GM23248 (cell line): ENCODE measurements around the gene NEK11.

ENCODE experiments used
- EZH2 ChIP-seq: fragments of 200-600 bp; sonication (generic); IDR thresholded peaks from 2 replicates; pipeline ENCODE4 v1.6.1; 2018; ENCODE audit warnings: antibody characterized with exemption, mild to moderate bottlenecking; ENCODE audit not compliant: insufficient read depth, poor library complexity, severe bottlenecking
- EZH2phosphoT487 ChIP-seq: fragments of 200-600 bp; sonication (generic); IDR thresholded peaks from 2 replicates; pipeline ENCODE4 v1.6.1; 2018; ENCODE audit warnings: antibody characterized with exemption, moderate library complexity, mild to moderate bottlenecking, low read depth; ENCODE audit not compliant: insufficient read depth

DNA sequence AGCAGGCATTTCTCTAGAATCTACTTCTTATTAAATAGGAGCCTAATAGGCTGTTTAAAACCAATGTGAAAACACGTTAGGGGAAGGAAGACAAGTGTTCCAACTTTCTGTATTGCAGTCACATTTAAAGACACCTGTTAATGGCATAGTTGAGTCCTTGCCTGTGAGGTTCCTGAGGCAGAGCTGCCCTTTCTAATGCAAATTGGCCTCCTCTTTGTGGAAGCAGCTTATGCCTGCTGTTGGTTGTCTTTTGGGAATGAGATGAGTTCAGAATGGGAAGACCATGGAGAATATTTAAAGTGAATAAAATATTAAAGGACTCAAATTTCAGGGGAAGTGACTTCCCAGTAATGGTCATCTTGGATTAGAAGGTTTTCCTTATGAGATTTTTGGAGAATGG, 51.2 kb downstream of the NEK11 start:
- TF ChIP-seq EZH2 (no peak), EZH2phosphoT487 (no peak)
